HG02852 (cell line): ENCODE results near the gene RNF128.

ENCODE experiments used
- ATAC-seq: cut with Tn5 transposase; IDR thresholded peaks from one replicate; pipeline ENCODE4 v1.9.1; 2021; ENCODE audit warnings: mild to moderate bottlenecking, moderate library complexity; ENCODE audit not compliant: unreplicated experiment

Gene RNF128, protein sequence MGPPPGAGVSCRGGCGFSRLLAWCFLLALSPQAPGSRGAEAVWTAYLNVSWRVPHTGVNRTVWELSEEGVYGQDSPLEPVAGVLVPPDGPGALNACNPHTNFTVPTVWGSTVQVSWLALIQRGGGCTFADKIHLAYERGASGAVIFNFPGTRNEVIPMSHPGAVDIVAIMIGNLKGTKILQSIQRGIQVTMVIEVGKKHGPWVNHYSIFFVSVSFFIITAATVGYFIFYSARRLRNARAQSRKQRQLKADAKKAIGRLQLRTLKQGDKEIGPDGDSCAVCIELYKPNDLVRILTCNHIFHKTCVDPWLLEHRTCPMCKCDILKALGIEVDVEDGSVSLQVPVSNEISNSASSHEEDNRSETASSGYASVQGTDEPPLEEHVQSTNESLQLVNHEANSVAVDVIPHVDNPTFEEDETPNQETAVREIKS

DNA sequence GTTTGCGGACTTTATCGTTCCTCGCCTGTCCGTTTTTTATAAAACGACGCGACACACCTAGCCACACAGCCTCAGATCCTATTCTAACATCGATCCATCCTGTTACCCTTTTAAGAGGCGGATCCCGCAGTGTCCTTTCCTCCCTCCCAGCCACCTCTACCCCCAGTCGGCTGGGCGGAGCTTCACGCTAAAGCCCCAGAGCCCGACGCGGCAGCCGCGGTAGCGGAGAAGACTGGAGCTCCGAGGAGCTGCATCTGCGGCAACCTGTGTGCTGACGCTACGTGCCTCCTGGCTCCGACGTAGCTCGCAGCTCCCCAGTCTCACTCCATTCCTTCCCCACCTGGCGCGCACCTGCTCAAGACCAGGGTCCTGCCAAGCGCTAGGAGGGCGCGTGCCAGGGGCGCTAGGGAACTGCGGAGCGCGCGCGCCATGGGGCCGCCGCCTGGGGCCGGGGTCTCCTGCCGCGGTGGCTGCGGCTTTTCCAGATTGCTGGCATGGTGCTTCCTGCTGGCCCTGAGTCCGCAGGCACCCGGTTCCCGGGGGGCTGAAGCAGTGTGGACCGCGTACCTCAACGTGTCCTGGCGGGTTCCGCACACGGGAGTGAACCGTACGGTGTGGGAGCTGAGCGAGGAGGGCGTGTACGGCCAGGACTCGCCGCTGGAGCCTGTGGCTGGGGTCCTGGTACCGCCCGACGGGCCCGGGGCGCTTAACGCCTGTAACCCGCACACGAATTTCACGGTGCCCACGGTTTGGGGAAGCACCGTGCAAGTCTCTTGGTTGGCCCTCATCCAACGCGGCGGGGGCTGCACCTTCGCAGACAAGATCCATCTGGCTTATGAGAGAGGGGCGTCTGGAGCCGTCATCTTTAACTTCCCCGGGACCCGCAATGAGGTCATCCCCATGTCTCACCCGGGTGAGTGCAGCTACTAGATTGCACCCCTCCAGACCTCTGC, at the start of gene RNF128:
TSS of gene RNF128 (plus strand) at position 217 of the 953 bp plus-strand sequence. CDS start at position 430, 213 bp downstream.
- ATAC-seq: no peak

DNA sequence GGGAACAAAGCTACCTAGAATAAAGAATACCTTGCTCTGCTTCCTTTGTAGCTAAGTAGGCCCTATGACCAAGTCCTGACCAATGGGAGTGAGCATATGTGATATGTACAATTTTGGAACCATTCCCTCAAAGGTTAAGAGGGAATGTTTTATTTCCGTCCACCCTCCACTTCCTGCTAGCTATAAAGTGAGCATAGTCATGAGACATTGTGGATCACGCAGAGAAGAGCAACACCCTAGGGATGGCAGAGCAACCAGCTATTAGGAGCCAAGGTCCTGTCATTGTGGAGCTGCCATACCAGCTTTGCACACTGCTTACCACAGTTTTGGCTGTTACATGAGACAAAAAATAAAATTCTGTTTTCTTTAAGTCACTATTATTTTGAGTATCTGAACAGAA, 45.8 kb upstream of the RNF128 start:
- ATAC-seq: no peak

DNA sequence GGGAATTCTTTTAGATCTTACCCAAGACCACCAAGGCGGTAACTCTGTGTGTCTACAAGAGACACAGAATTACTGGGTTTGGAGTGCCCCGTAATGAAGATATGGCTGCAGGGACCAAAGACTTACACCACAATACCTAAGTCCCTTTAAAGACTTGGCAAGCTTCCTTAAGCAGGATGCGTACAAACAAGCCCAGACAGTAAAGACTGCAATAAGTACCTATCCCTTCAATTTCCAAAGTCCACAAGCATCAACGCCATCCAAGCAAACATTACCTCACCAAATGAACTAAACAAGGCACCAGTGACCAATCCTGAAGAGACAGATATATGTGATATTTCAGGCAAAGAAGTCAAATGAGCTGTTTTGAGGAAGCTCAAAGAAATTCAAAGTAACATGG, 42.3 kb upstream of the RNF128 start:
- no peak for ATAC-seq

DNA sequence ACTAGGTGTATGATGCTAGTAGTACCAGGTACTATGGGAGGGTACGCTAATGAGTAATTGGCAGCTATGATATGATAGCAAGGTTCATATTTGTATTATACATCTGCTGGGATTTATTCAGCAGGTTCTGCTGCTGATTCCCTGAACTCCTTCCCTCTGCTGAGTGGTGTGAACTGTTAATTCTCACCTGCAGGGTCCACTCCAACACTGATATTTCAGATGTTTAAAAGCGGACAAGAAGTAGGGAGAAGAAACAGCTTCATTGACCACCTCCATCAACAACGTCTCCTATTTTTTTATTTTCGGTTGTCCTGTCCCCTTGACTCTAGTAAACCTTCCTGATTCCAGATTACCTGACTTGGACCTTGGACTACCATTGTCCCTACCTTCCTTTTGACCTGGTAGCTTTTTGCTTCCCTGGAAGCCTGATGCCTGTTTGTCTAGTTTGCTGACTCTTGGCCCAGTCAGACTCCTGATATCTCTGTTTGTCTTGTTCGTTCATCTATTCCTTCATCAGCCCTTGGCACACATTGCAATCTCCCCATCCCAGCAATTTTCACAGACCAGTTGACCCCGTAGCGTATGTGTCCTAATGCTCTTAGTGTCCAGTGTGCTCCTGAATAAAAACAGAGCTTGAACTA, 34.0 kb upstream of the RNF128 start:
- ATAC-seq: no peak

DNA sequence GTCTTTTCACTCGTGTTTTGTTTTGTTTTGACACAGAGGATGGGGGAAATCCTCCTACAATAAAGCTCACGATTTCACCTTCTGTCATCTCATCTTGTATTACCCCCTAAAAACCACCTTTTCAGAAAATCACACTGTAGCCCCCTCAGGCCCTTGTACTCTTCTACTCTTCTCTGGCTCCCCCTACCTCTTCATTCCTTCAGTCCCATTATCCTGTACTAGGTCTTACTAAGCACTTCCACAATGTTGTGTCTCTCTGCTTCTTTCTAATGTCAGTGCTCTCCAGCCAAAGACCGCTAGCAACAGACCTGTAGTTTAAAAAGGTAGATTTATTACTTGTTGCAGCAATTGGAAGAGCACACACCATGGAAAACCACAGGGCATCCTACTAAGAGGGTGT, 30.0 kb upstream of the RNF128 start:
- no peak for ATAC-seq

DNA sequence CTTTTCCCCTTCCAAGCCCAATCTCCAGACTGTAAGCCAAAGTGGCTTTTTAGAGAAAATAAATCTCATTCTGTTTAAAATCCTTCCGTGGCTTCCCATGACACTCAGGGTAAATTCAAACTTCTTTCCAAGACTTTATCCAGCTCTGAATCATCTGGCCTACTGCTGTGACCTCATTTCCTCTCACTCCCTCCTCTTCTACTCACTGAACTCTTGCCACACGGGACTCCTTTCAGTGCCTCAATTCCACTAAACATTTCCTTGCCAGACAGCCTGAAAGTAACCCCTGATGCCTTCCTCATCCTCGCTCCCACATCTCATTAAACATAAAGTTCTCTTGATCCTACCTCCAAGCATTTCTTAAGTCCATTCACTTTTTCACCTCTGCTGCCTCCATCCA, 27.8 kb upstream of the RNF128 start:
- no peak for ATAC-seq

DNA sequence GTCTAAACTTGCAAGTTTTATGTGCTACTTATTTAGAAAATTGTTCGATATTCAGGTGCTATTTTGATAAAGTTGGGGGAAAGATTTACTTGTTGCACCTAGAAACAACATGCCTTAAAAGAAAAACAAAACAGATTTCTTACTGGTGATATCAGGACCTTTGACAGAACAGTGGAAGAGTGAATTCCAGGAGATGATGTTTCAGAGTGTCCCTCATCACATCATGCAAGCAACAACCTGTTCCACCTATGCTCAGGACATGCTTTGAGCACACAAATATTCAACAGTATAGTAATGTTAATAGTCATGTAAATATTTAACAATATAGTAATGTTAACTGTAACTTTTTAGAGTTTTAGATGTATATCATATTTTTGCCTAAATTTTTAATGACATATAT, 23.9 kb upstream of the RNF128 start:
- ATAC-seq: no peak

DNA sequence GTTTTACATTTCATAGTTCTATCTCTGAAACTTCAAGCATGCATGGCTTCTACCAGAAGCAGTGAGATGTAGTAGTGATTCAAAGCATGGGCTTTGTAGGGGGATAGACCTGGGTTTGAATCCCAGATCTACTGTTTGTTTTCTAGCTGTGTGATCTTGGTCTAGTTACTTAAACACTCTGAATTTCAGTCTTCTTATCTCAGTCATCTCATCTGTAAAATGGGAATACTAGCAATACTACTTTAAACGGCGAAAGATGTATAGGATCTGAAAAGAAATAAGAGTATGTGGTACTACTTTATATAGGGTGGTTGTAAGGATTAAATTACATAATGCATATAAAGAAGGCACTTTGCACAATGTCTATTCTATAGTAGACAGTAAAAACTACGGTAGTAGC, 20.0 kb upstream of the RNF128 start:
- no peak for ATAC-seq

DNA sequence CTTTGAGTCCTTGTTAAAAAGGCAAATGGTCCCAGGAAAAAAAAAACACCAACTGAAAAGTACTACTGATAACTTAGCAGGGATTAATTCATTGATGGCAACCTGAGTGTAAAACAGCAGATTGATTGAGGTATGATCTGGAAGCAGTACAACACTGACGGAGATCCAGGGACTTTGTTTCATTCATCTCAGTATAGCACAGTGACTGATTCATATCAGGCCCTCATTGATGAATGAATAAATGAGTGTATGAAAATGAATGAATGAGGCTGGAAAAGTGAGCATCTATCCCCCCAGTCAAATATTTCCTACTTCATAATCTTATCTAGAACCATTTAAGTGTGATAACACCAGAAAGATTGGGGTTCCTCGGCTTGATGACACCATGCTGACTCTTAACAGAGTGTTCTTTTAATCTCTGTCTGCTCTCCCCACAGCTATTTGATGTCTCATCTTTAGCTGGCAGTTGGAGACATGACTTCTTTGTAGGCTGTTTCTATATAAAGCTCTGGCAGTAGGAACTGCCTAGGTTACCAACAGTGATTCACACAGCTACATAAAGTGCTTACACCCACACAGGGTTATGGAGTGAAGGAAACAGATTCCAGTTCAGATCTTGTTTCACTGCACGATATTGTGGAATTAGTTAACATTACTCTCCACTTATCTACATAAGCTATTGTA, 18.6 kb upstream of the RNF128 start:
- no peak for ATAC-seq

DNA sequence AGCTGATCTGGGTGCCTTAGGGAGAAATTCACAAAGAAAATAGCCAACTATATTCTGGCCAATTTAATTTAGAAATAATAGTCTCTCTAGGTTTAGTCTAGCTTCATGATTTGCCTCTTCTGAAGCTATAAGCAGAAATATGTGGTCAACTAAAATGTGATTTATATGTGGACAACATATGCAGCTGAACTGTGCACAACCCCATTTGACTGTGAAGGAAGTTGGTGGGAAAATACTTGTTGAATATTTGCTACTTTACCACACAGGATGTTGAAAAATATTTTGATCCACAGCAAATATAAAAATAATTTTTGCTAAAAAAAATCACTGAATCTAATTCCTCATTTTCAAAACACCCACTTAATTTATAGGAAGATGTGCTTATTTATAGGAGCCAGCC, 15.7 kb upstream of the RNF128 start:
- ATAC-seq: no peak

DNA sequence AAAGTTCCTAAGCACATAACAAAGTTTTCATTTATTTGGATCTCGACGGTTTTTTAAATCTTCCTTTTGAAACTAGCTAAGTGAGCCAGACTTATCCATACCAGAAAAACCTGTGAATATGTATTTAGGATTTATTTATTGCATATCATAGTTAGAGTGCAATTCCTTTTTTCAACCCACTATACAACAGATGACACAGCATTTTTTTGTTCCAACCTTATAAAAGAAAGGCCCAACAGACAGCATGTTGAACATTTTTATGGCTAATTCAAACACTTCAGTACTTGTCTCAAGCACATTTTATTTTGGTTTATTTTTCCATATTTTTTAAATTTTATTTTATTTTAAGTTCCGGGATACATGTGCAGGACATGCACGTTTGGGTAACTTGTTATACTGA, 15.1 kb upstream of the RNF128 start:
- ATAC-seq: no peak

DNA sequence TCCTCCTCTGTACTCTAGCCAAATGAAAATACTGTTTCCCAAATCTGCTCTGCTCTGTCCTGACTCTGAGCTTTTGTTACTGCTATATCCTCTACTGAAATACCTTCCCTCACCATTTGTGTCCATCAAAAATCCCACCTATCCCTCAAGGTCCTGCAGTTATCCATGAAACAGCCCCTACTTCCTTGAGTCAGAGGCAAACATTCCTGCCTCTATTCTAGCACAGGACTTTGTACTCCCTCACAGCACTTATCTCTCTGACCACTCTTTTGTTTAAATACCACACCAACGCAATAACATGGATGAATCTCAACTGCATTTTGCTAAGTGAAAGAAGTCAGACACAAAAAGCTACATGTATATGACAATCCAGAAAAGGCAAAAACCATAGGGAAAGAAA, 10.5 kb upstream of the RNF128 start:
- no peak for ATAC-seq

DNA sequence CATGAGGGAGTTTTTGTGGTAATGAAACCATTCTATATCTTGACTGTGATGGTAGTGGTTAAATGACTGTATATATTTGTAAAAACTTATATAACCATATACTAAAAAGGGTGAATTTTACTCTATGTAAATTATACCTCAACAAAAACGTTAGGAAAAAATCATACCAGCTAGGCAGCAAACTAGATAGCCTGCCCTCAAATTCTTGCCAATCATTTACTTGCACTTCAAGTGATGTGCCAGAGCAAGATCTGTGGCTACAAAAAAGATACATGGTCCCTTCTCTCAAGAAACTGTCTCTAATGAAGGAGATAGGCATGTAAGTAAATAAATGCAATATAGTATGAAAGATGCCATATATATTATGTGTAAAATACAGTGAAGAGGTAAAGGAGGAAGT, 10.0 kb upstream of the RNF128 start:
- ATAC-seq: no peak

DNA sequence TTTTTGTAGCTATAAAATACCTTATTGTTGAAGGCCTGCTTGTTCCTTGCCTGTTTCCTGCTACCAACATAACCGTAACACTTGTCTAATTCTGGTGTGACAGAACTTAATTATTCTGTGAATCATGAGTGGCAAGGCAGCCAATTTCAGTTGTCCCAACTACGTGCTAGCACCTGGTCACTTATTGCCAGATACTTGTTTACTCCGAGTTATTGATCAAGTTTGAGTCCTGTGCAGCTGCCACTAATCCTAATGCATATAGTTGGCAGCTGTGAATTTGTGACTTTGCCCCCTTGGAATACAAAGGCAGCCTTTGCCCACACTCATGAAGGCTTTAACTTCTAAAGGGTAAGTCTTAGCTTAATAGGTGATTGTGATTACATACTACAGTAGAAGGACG, 7.8 kb upstream of the RNF128 start:
- no peak for ATAC-seq

DNA sequence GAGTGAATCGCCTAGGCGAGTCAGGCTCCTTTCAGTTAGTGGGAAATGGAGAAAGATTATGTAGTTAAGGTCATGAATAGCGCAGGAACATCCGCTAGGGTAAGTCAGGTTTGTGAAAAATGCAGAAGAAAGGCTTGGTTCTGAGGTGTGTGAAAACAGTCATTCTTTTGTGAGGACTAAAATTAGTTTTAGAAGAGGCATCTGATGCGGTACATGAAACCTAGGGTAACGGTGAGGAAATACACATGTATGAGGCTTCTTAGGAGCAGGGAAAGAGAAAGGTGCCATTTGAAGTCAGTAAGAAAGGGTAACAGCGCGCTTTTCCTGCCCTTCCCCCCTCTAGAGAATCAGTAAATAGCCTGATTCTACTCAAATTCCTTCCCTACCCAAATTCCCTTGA, 570 bp upstream of the RNF128 start:
- ATAC-seq: no peak

DNA sequence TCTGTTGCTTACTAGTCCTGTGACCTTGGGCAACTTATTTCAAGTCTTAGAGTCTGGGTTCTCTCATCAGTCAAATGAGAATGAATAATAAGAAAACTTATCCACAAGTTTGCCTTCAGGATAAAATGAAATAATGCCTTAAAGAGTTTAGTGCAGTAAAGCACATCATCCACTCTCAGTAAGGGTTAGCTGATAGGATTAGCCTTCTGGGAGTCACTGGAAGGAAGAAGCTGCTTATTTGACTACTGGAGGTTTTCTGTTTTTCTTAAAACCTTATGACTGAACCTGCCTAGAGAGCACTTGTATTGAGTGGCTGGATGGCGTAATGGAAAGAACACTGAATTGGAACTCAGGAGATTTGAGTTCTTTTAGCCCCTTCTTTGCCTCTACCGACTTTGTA, 1.8 kb downstream of the RNF128 start:
- ATAC-seq: no peak

DNA sequence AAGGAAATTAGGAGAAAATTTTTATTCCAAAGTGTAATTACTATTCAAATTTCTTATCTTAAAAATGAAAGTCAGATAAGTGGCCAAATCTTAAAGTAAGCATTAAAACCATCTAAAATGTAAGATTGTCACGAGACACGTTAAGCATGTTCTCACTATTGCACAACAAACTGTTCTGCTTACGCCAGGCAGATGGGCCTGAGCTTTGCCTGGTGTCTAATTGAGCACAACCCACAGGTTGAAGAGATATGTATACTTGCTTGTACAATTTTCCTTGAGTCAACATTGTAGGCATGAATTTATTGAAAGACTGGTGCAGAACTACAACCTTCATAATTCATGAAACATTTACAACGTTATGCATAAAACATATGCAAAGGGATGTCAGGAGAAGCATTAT, 3.9 kb downstream of the RNF128 start:
- no peak for ATAC-seq

DNA sequence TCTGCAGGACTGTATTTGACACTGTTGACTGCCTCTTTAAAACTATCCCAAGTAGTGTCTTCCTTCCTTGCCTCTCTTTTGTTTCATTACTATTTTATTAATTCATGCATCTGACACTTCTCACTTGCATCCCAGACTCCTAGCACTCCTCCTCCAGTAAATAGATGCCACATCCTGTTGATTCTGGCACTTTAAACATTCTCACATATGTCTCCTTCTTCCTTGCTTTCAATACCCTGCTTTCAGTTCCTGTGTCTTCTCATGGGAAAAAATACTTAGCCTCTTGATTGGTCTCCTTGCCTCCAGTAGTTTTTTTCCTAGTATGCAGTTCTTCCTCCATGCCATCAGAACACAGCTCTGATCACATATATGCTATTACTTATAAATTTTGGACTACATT, 5.1 kb downstream of the RNF128 start:
- ATAC-seq: no peak

DNA sequence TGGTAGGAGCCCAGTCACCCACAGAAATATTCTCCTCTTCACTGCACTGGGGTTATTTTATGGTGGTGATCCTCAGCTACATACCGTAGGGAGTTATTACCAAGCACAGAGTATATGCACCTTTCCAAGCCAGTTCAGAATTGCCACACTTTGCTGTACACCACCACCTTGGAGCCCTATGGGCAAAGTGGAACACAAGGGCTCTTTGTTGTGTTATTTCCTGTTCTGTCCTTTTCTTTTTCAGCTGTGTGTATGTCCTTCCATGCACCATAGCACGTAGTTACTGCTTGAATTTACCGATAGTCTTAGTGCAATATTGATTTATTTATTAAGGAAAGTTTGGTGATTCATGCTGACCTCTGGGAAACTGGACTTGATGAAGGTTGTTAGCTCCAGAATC, 8.3 kb downstream of the RNF128 start:
- ATAC-seq: no peak

DNA sequence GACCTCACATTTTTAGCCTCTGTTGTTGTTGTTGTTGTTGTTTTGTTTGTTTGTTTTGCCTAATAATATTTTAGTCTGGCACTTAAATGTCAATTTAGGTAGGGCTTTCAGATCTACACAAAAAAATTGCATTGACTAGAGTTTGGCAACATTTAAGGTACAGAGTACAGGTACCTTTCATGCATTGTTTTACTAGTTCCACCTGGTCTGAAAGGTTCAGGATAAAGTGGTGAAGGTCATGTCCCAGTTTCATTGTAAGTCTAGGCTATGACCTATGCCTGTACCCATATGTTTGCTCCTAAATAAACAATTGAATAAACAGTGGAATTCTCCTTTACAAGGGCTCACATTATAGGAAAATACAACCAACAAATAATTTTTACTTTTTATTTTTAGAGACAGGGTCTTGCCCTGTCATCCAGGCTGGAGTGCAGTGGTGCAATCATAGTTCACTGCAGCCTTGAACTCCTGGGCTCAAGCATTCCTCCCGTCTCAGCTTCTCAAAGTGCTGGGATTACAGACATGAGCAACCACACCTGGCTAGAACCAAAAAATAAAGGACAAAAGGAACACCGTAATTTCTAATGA, 13.8 kb downstream of the RNF128 start:
- no peak for ATAC-seq

DNA sequence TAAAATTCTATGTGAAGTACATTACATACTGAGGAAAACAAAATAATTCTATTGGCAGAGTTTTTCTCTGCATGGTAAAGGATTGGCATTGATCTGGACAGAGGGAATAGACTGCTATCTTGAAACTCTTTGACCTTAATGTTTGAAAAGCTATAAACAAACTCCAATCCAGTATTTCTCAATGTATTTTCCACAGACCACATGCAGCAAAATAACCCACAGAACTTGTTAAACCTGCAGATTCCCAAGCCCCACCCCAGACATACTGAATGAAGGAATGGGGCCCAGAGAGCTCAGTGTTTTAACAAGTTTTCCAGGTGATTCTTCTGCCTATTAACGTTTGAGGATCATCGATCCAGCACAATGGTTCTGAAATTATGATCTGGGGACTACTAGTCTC, 15.7 kb downstream of the RNF128 start:
- ATAC-seq: no peak
